GM12801 (cell line): ENCODE measurements around the gene MON2.

Experiments
- TF ChIP-seq, protein P1 (sequence below): IDR thresholded peaks from one replicate; pipeline ENCODE4 v1.5.1; 2011; ENCODE audit warnings: control low read depth; ENCODE audit not compliant: insufficient read length; ENCODE audit errors: extremely low read depth

MON2 gene

DNA sequence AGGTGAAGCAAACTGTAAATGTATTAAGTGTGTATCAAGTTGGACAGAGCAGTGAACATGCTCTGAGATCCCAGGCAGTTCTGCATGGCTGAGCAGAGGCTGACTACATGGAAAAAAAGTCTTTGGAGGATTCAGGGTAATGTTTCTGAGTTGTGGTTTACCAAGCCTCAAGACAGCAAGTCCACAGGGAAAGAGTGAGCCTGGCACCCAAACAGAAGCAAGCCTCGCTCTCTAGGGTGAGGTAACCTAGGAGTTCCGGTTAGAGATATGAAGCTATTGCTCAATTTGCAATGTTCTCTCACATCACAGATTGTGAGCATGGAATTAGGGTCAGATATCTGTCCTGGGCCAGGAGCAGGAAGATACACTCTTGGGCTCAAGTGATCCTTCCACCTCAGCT is 158.6 kb downstream of the MON2 start:
- TF ChIP-seq, protein P1, sequence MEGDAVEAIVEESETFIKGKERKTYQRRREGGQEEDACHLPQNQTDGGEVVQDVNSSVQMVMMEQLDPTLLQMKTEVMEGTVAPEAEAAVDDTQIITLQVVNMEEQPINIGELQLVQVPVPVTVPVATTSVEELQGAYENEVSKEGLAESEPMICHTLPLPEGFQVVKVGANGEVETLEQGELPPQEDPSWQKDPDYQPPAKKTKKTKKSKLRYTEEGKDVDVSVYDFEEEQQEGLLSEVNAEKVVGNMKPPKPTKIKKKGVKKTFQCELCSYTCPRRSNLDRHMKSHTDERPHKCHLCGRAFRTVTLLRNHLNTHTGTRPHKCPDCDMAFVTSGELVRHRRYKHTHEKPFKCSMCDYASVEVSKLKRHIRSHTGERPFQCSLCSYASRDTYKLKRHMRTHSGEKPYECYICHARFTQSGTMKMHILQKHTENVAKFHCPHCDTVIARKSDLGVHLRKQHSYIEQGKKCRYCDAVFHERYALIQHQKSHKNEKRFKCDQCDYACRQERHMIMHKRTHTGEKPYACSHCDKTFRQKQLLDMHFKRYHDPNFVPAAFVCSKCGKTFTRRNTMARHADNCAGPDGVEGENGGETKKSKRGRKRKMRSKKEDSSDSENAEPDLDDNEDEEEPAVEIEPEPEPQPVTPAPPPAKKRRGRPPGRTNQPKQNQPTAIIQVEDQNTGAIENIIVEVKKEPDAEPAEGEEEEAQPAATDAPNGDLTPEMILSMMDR, result no peak

DNA sequence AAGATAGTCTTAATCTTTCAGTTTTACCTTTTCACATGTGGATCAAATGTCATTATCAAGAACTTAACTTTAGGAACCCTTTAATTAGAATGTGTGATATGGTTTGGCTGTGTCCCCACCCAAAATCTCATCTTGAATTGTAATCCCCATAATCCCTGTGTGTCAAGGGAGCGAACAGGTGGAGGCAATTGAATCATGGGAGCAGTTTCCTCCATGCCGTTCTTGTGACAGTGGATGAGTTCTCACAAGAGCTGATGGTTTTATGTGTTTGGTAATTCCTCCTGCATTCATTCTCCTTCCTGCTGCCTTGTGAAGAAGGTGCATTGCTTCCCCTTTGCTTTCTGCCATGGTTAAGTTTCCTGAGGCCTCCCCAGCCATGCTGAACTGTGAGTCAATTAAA is 160.6 kb downstream of the MON2 start:
- TF ChIP-seq, protein P1, result no peak

DNA sequence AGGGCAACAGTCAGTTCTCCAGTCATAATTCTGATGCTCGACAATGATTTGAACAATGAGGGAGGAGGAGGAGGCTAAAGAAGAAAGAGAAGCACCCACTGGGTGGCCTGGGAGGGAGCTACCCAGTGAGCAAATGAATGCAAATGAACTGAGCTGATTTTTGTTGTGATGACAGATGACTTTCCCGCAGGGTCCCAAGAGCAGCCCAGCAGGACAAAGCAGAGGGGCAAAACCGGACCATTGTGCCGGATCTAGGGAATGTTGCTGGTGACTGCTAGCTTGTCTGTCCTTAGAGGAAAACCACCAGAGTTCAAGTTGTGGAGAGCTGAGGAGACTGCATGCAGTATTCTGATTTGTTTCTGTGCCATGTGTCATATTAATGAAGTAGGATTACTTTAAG is 162.8 kb downstream of the MON2 start:
- TF ChIP-seq, protein P1, result no peak

DNA sequence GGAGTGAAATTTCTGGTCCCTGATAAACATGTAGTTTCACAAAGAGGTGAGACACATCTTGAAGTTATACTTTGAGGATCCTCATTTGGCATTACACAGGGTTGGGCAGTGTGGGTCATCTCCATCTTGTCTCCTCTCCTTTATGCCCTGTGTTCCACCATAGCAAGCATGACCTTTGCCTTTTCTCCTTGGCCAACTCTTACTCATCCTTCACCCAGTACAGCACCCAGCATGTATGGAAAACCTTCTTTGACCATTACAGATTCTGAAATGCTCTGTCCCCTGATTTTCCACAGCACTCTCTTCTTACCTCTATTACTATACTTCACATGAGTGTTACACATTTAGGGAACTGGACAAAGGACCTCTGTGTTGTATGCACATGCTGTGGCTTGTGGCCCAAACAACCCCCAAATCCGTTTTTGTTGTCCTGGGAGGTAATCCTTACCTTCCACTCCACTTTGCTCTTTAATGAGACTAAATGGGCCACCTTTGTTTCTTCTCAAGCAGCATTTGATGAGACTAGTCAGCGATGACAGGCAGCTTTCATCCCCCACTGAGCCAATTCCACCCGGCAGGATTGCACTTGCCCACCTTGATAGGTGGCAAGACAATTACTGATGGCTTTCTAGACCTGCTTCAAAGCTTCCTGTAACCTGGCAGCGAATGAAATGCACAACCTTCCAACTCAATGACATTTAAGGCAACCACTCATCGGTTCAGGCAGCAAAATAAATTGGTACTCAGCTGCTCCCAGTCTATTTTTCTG is 163.5 kb downstream of the MON2 start:
- TF ChIP-seq, protein P1, result no peak

DNA sequence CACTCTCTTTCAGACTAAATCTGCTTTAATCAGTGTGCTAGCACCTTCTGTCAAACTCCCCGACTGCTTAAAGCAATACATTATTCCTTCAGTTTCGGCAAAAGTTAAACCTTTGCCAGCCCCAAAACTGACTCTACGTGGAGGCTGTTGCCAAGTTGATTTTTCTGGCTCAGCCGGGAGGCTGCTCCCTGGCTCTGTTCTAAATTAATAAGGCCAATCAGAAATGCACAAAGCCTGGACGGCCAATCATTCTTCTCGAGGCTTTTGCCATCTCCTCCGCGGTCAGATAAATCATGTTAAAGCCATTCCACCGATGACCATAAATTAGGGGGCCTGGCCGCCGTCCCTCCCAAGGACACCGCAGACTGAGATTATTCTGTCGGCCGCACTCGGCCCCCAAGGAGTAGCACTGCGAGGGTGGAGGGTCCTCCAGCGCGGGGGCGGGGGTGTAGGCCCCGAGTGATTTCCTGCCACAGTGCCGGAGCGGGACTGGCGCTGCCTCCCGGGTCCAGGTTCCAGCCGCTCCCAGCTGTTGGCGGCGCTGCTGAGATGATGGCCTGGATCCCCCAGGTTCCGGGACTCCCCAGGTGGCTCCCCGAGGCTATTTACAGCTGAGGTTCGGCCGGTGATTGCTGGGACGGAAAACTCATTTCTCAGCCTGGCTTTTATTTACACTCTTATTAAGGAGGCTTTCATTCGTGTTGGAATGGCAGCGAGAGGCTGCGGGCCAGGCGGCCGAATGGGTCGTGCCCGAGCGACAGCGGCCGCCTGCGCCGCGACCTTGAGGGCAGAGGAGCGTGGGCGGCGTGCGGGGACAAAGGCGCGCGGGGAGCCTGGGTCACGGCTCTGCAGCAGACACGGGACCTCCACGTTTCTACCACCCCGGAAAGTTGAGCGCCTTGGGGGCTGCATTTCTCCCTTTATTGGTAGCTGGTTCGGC is 165.1 kb downstream of the MON2 start:
- TF ChIP-seq, protein P1, result no peak

DNA sequence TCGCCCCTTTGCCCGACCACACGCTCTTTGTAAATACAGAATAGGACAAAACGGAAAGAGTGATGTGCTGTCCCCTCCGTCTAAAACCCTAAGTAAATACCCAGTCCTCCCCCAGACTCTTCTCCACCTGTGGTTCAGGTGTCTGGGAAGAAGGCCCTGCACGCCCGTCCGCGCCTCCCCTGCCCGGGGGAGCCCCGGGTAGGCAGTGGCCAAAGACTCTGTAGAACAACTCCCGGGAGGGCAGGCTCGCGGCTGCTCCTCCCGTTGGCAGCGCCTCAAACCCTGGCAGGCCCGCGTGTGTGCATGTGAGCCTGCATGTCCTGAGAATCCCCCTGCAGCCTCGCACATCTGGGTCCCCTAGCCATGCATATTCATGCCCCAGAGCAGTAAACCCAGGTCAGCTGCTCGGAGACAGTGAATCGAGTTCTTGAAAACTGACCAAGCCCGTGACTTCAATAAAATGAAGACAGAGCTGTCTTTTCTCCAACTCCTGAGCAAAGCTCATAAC is 165.8 kb downstream of the MON2 start:
- TF ChIP-seq, protein P1, result no peak

DNA sequence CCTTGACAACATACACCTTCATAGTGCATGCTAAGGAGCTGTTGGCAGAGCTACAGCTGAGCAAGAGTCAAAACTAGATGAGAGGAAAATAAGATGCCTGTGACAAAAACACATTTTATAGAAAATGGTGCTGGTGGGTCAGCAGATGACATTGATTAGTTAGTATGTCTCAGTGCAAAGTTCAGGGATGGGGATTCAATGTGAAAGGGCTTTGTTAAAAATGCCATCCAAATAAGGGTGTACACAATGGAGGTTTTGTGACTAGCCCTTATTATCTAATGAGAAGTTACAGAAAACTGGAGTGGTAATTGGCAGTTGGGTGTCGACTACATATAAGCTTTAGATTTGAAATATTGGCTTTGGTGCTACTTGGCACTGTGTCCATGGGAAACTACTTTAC is 169.0 kb downstream of the MON2 start:
- TF ChIP-seq, protein P1, result no peak
